IPS DF 4.7 (cell line): ENCODE data around the gene WWOX.

Experiments used
- DNase-seq: peaks from one replicate; pipeline ENCODE4 v3.0.0-alpha.2; 2013; ENCODE audit warnings: low spot score; ENCODE audit errors: extremely low read depth

WWOX gene

DNA sequence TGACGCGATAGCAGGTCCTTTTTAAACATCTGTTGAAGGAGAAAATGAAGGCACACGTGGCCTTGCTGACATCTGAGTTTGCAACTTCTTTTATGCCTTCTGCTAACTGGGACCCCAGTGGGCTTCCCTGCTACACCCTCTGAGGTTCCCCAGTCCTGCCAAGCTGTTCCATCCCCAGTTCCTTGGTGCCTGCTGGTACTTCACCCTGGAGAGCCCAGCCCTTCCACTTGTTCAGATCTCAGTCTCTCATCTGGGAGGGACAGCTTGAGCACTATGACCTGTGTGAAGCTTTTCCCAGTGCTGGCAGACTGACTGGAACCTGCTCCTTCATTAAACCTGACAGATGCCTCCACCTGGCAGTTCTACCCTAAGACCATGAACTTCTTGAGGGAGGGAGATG, 95.5 kb downstream of the WWOX start:
- no peak for DNase-seq

DNA sequence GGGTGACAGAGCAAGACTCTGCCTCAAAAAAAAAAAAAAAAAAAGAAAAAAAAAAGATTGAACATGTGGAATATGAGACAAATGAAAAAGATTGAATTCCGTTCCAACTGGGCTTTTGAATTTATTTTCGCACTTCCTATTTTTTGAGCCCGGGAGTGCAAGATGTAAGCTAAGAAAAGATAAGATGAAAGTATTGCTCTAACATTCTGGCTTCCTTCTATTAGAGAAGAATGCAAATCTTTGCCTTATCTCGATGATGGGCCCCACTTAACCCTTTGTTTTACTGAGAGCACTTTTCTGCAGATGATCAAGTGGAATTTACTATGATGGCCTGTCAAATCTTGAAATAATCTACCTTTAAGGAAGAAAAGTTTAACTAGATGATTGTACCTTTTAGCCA, 96.3 kb downstream of the WWOX start:
- DNase-seq = no peak

DNA sequence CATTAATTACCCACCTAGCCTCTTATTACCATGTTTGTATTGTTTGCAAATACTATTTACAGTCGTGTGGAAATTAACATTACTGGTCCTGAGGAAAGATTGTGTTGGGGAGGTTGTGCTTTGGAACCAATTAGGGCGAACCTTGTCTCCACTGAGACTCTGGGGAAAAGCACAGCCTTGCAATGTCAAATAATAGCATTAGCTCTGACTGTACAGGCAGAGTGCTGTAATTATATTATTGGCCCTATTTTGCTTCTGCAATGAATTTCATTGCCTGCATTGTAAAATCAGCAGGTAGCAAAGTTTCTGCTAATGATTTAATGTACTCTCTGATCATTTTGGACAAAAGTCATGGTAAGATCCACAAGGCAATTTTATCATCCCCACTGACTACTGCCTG, 97.0 kb downstream of the WWOX start:
- DNase-seq = no peak

DNA sequence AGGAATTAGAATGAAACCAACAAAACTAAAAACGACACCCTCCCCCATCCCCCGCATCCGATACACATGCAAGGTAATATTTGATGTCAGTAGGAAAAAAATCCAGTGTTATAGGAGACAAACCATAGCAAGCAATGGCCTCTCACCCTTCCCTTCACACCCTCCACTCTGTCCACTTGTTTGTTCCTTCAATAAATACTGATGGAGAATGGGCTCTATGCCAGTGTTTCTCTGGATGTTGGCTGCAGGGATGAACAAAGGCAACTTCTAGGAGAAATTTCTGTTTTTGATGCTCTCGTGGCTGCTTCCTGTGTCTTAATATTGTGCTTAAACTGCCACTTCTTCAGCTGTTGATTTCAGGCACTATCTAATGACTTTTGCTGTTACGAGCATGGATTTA, 98.8 kb downstream of the WWOX start:
- no peak for DNase-seq

DNA sequence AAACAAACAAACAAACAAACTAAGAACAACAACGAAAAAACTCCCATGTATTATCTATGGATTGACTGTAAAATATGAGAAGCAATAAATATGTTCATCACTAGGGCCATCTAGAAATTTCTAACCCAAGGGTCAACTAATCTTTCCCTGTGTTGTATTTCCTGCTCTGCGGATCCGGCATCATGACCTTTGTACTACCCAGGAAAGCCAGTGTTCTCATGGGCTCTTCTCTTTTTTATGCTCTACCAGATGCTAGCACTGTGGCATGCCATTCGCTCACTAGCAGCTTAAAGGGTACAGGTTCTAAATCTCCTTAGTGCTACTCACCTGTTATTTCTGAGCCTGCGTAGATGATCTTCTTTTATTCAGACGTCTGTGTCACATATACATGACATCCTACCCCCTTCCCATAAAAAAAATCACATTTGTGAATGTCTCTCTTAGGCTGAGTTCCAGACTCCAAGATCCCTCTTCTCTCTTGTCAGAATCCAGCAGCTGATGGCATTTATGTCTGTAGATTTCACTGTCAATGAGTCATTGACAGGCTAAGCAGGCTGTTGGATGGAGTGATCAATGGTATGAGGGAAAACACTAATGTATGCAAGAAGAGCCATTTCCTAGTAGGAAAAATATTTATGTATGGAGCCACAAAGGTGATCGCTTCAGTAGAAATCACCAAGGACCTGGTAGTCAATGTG, 100.0 kb downstream of the WWOX start:
- DNase-seq = no peak

DNA sequence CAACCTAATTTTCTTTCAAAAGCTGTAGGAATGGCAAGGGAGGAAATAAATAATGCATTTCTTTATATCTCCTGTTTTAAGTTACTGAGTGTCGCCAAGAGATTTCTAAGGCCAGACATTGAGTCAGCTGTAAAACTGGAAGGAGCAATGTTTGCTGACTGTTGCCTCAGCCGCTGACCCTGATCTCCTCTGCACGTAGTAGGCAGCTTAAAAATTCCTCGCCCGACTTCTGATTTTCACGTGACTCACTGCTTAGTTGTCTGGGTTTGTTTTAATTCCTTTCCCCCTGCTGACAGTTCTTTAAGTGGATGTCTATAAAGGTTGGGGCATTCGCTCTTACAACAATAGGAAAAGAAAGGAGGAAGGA, 100.6 kb downstream of the WWOX start:
- no peak for DNase-seq

DNA sequence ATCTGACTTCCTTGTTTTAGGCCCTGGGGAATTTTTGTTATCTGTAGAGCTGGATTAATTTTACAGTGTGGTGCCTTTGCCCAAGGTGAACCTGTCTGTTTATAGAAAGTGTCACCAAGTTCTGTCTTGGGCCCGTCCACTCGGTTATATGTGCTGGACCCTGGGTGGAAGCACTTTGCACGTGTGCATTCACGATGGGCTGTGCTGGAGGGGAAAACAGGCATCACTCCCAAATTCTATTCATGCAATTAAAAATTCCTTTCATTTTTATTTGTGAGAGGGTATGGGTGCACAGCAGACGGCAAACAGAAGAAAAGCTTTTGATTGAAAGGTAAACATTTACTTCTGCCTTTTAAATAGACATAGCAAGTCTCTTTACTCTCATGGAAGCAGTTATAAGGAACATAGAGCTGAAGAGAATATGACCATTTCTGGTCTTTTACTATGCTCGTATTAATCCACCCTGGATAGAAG, 101.2 kb downstream of the WWOX start:
- DNase-seq = no peak

DNA sequence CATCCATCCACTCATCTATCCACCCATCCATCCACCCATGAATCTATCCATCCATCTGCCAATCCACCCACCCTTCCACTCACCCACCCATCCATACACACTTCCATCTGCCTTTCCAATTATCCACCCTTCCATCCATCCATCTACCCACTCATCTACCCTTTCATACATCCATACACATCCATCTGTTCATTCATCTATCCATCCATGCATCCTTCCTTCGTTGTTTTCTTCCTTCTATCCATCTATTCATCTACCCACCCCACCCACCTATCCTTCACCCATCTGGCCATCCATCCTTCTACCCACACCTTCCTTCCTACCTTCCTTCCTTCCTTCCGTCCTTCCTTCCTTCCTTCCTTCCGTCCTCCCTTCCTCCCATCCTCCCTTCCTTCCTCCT, 106.1 kb downstream of the WWOX start:
- DNase-seq = no peak

DNA sequence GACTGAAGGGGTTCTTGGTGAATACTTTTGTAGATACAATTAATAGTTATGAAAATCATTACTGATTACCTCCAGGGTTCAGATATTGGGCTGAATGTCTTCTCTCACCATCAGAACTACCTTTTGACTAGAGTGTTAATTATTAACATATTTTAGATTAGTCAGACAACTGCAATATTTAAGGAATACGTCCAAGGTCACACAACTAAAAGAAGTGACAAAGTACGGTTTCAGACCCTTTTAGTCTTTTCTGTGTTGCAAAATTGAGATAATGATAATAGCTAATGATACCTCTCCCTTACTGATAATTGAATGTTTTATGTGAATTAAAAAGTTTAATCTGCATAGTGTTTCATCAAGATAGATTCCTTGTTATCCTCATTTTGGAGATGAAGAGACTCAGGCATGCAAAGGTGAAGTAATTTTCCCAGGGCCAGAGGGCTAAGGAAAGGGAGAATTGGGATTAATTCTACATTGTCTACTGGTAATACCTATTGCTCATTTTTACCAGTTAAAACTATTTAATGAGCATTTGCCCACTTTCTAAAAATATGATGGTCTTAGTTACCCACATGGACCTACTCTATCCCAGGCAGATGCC, 107.3 kb downstream of the WWOX start:
- DNase-seq = no peak

DNA sequence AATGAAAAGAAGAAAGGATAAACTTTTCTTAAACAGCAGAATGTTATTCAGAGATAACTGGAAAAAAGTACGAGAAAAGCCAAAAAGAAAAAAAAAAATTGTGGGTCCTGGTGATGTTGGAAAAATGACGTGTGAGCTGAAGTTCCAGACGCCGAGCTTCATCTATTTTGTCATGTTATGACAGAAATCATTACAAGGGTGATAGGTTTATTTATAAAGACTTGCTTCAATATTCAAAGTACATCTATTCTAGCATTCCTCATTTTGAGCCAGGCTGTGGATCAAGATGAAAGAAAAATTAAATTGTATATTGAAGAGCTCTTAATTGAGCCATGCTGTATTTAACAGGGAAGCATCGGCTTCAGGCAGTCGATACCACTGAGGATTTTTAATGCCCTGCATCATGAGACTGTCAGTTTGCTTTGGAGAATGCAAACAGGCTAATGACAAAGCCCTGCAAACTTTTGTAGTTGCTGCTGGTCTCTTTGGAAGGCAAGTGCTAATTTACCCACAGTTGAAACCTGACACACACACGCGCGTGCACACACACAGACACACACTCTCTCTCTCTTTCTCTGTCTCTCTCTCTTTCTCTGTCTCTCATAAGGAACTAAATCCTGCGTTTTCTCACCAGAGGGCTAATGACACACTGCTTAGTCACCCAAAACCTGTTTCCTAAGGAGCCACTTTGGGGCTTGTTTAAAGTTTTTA, 110.7 kb downstream of the WWOX start:
- DNase-seq = no peak

DNA sequence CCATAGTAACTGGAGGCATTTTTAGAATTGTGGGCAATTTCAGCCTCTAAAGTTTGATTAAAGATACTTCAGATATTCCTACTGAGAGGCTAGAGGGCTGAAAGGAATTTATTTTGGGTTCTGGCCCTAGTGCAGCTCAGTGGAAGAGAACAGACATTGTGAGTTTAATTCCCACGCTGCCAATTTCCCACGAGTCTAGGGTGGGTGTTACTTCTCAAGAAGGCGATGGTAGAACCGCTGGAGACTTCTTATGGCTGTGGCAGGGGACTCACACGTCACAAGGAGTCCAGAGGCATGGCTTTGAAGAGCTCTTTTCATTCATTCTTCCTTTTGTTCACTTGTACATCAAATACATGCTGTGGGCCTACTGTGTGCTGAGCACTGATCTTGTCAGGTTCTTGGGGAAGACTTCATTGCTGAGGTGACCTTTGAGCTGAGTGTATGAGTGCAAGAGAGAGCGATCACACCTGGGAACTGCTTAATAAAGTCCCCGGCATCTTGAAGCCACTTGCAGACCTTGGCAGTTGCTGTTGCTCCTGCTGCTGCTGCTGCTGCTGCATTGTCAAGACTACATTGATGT, 111.7 kb downstream of the WWOX start:
- DNase-seq = no peak

DNA sequence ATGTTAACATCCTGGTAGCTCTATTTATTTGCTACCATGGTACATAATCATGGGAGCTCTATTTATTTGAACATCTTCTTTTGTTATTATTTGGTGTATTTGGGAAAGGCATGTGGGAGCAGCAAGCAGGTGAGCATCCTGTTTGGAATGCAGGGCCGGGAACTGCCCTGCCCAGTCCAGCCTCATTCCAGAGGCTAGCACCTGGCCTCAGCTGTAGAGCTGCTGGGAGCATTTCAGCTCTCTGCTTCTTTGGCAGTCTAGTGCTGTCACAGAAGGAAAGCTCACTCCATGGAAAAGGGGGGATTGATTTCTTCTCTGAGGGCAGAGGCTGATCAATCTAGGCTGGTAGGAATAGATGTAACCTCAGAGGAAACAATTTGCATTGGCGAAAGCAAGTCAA, 112.5 kb downstream of the WWOX start:
- DNase-seq = no peak

DNA sequence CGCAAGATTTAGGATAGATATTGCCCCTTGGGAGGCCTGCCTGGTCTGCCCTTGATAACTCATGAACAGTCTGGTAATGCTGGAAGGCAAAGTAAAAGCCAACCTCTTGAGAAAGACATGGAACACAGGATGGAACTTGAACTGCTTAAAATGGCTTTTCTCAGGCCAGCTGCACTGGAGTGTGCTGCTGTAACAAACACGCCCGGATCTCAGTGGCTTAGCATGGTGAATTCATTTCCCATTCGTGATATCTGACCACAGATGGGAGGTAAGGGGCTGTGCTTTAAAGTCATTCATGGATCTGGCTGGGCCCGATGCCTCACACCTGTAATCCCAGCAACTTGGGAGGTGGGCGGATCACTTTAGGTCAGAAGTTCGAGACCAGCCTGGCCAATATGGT, 113.2 kb downstream of the WWOX start:
- DNase-seq = no peak

DNA sequence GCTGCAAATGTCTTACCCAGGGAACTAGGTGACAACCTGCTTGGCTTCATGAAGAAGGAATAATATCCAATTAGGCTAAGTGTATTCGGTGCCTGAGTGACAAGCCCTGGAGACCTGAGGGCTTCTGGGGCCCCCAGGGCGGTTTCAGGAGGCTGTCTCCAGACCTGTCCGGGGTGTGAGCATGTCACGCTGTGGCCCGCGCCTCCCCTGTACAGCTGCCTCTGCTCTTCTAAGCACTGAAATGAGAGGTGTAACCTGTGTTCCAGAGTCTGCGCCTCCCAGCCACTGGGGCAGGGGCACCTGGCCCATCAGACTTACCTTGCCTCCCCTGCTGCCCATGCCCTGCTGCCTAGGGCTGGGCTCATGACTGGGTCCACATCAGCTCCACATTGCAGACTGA, 114.3 kb downstream of the WWOX start:
- DNase-seq = no peak

DNA sequence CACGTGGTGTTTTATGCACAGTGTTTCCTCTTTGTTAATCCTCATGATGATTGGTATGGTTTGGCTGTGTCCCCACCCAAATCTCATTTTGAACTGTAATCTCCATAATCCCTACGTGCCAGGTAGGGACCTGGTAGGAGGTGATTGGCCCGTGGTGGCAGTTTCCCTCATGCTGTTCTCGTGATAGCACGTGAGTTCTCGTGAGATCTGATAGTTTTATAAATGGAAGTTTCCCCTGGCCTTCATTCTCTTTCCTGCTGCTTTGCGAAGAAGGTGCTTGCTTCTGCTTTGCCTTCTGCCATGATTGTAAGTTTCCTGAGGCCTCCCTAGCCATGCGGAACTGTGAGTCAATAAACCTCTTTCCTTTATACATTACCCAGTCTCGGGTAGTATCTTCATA, 115.8 kb downstream of the WWOX start:
- no peak for DNase-seq

DNA sequence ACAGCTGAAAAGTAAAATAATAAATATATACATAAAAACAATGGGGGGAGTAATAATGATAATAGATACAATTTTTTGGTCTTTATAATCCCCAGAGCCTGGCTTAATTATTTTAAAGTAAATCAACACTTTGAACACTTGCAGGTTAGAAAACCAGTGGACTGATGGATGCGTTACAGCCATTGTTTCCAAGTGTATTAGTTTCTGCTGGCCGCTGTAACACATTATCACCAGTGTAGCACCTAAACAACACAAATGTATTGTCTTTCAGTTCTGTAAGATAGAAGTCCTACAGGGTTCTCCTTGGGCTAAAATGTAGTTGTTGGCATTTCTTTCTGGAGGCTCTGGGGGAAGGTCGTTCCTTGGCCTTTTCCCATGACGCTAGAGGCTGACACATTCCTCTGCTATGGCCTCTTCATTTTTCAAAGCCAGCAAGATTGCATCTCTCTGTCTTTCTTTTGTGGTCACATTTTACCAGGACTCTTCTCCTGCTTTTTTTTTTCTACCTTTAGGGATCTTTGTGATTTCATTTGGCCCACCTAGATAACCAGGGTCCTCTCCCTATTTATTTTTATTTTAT, 116.8 kb downstream of the WWOX start:
- DNase-seq = no peak

DNA sequence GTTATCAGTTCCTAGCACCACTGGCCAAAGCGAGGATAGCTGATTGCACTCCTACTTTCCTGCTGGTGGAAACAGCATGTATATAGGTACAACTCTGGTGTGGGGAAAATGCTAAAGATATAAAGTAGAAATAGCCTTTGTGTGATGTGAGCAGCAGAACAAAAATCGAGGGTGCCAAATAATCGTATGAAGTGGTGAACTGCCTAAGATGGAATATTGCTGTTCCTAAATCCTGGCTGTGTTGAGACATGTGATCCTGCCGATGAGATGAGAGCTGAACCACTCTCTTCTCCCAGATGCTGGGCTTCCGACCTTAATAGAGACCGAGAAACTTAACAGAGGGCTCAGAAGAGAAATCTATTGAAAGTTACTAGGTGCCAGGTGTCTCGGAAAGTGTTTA, 117.8 kb downstream of the WWOX start:
- no peak for DNase-seq

DNA sequence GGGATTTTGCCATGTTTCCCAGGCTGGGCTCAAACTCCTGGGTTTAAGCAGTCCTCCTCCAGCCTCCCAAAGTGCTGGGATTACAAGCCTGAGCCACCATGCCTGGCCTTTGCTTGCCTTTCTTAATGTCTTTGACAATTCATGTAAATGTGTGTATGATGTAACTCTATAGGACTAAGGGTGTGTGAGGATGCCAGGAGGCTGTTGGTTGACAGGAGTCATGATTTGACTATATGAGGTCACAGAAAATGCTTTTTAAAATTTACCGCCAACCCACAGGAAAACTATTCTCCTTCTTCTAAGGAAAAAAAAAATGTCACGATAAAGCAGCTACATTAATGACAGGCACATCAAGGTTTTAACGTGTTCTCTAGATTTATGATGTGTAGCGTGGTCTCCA, 118.8 kb downstream of the WWOX start:
- DNase-seq = no peak

DNA sequence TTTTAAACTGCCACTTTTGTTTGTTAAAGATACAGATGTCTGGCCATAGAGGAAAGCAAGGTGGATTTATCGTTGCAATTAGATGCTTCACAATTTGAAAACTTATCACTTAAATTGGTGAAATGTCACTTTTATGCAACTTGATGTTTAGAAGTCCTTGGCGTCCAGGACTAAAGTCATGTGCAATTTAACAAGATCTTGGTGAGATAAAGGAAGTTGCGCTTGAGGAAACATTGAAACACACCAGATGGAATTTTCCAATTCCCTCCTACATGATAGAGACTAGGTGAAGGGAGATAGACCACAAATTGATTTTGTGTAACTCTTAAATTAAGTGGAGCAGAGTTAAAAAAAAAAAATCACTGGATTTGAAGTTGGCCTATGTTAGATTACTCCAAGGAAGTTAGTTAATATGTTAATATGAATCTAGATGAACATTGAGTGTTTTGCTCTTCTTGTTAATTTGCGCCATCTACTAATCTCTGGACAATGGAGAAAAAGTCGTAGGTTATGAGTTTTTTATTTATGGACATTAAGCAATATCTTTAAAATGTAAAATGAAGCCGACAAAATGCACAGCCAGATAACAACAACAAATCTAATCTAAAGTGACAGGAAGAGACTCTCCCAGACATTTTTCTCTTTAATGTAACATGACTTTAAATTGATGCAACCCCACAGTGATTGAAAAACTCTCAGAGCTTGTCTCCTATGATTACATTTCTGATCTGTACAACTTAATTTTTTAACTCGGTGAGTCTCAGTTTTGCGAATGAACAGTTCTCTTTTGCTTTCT, 119.6 kb downstream of the WWOX start:
- DNase-seq = no peak

DNA sequence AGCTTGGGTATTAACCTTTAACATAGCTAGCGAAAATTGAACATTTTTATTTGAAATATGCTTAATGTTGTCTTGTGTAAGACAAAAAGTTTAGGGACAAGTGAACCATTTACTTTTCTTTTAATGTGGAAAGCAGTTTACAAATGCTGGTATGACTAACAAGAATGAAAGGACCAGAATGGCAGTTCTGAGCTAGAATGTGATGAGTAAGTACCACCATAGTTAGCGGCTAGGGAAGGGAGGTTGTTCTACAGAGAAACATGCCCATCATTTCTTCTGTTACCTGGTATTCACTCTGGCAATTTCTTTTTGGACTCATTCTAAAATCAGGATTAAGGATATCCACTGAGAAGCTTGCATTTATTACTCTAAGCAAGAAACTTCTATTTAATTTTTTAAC, 121.1 kb downstream of the WWOX start:
- DNase-seq = no peak

DNA sequence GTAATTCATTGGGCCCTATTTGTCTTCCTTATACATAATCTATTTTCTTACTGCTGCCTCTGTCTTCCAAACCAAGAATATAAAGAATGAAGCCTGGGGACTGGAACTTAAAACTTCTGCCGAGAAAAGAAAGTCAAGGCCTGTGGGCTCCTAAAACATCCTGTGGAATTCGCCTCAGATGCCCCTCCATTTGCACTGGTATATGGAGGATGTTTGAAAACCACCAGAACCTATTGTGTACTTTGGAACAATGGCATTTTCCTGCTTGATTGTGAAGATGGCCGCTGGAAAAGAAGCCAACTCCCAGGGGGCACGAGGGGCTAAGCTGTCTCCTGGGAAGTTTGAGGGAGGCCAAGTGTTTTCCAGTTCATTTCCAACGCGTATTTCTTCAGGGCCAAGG, 122.4 kb downstream of the WWOX start:
- no peak for DNase-seq
